HCT116 (cell line): ENCODE results near the gene ZNF708. TPM values are rescaled to one million over a fixed set of nuclear protein-coding genes. Genes with fewer than 3 reads are reported as not detected.
"Not testable (repeated sequence)": the region's sequence is repeated elsewhere in the genome, so short reads cannot be mapped to it uniquely, and the experiment has no call there.

Source experiments
- ATAC-seq: fragments of 200-7000 bp; cut with Tn5 transposase; 2 replicates; pipeline ENCODE4 v1.9.1; 2020; ENCODE audit warnings: mild to moderate bottlenecking, moderate library complexity
- BruUV-seq: library from RNA; stranded (reverse); fragments of 400-500 nt; replicated peaks from 2 replicates; lab custom pipeline; 2021; lab: Mats Ljungman, UMichigan
- CTCF ChIA-PET: fragments of 300-600 bp; sonication (Branson Sonifier 250); formaldehyde crosslinking; loops from one replicate; lab custom pipeline; 2021; ENCODE audit warnings: antibody characterized with exemption; lab: Charles Lee
- POLR2A ChIA-PET: fragments of 300-600, 350-600 bp; sonication (Branson Sonifier 250); formaldehyde crosslinking; loops from one replicate; lab custom pipeline; 2021; ENCODE audit warnings: antibody characterized with exemption; lab: Charles Lee
- RAD21 ChIA-PET, 2 experiments: fragments of 300-600 bp; sonication (Branson Sonifier 250); formaldehyde crosslinking; loops; one replicate each; lab custom pipeline; 2023; ENCODE audit warnings: low total read pairs in 2 of 2; ENCODE audit not compliant: uncharacterized antibody in 2 of 2, unreplicated experiment in 2 of 2, low non-redundant PET in 1 of 2; lab: Charles Lee
- DNase-seq: peaks from one replicate; pipeline ENCODE4 v3.0.0-alpha.2; 2010; ENCODE audit warnings: low read depth, low spot score
- H2AFZ ChIP-seq: fragments of 200-600 bp; shearing (Covaris generic), sonication (generic); 2 replicates; pipeline ENCODE4 v1.6.1; 2017; ENCODE audit warnings: low read depth, mixed run types, mixed read lengths, antibody characterized with exemption, low read length; ENCODE audit not compliant: poor library complexity, severe bottlenecking
- H3K27ac ChIP-seq: 2 replicates; pipeline ENCODE4 v1.5.1; 2012; ENCODE audit warnings: low read depth, low read length
- H3K27me3 ChIP-seq: fragments of 200-600 bp; sonication (generic); 2 replicates; pipeline ENCODE4 v1.6.1; 2016; ENCODE audit warnings: mixed run types, low read length, mixed read lengths; ENCODE audit not compliant: insufficient read depth
- H3K36me3 ChIP-seq, 2 experiments: fragments of 200-500 bp in 1 of 2; fragments of 200-600 bp in 1 of 2; sonication (Bioruptor generic) in 1 of 2; sonication (generic) in 1 of 2; 2 replicates each; pipeline versions ENCODE4 v1.5.1 to v1.6.1; 2014 to 2016; ENCODE audit warnings: low read length in 2 of 2, inconsistent platforms in 1 of 2, mixed read lengths in 1 of 2, mixed run types in 1 of 2; ENCODE audit not compliant: insufficient read depth in 2 of 2, control insufficient read depth in 1 of 2
- H3K4me1 ChIP-seq, 2 experiments: fragments of 200-600 bp in 1 of 2; sonication (generic) in 1 of 2; 2 replicates each; pipeline versions ENCODE4 v1.5.1 to v1.6.1; 2012 to 2017; ENCODE audit warnings: low read length in 2 of 2, inconsistent platforms in 1 of 2, mild to moderate bottlenecking in 1 of 2, mixed read lengths in 1 of 2, mixed run types in 1 of 2, moderate library complexity in 1 of 2; ENCODE audit not compliant: insufficient read depth in 2 of 2, control insufficient read depth in 1 of 2
- H3K4me2 ChIP-seq: fragments of 200-600 bp; sonication (generic); 2 replicates; pipeline ENCODE4 v1.6.1; 2017; ENCODE audit warnings: mixed run types, low read length, mixed read lengths
- H3K4me3 ChIP-seq, 2 experiments: fragments of 200-600 bp in 1 of 2; sonication (generic) in 1 of 2; replicated peaks in 1 of 2; 2 replicates each; pipeline ENCODE4 v1.5.1; 2011 to 2016; ENCODE audit warnings: low read length in 2 of 2, control low read depth in 1 of 2, low read depth in 1 of 2, mild to moderate bottlenecking in 1 of 2, mixed read lengths in 1 of 2, mixed run types in 1 of 2
- H3K79me2 ChIP-seq: fragments of 200-600 bp; sonication (generic); 2 replicates; pipeline ENCODE4 v1.6.1; 2017; ENCODE audit warnings: mild to moderate bottlenecking, mixed run types, low read length, moderate library complexity, mixed read lengths; ENCODE audit not compliant: insufficient read depth
- H3K9ac ChIP-seq: fragments of 200-600 bp; sonication (generic); 2 replicates; pipeline ENCODE4 v1.6.1; 2016; ENCODE audit warnings: low read length, mixed read lengths
- H3K9me2 ChIP-seq: fragments of 200-600 bp; sonication (generic), shearing (Covaris generic); 2 replicates; pipeline ENCODE4 v1.6.1; 2017; ENCODE audit warnings: mixed run types, mild to moderate bottlenecking, moderate library complexity; ENCODE audit not compliant: insufficient read depth
- H3K9me3 ChIP-seq, 2 experiments: fragments of 200-500 bp in 1 of 2; fragments of 200-600 bp in 1 of 2; sonication (Bioruptor generic) in 1 of 2; sonication (generic) in 1 of 2; 2 replicates each; pipeline ENCODE4 v1.6.1; 2014 to 2017; ENCODE audit warnings: low read length in 2 of 2, mixed read lengths in 2 of 2, inconsistent platforms in 1 of 2, low read depth in 1 of 2, mild to moderate bottlenecking in 1 of 2, mixed run types in 1 of 2, moderate library complexity in 1 of 2; ENCODE audit not compliant: control insufficient read depth in 1 of 2, insufficient read depth in 1 of 2
- H4K20me1 ChIP-seq: fragments of 200-600 bp; sonication (generic), shearing (Covaris generic); 2 replicates; pipeline ENCODE4 v1.6.1; 2017; ENCODE audit warnings: mixed run types, mild to moderate bottlenecking, moderate library complexity; ENCODE audit not compliant: insufficient read depth
- EZH2 ChIP-seq: fragments of 200-600 bp; sonication (generic); IDR thresholded peaks from 2 replicates; pipeline ENCODE4 v1.6.1; 2017; ENCODE audit warnings: antibody characterized with exemption, mixed run types
- FOSL1 ChIP-seq: IDR thresholded peaks from 2 replicates; pipeline ENCODE4 v1.6.1; 2012; ENCODE audit warnings: low read depth
- RAD21 ChIP-seq: IDR thresholded peaks from 2 replicates; pipeline ENCODE4 v1.6.1; 2012; ENCODE audit warnings: low read depth, mild to moderate bottlenecking
- SIN3A ChIP-seq: IDR thresholded peaks from 2 replicates; pipeline ENCODE4 v1.6.1; 2012; ENCODE audit warnings: low read depth
- SRF ChIP-seq: IDR thresholded peaks from 2 replicates; pipeline ENCODE4 v1.6.1; 2012; ENCODE audit warnings: low read depth
- TCF7L2 ChIP-seq: IDR thresholded peaks from 2 replicates; pipeline ENCODE4 v1.7.0; 2011; ENCODE audit warnings: borderline replicate concordance, inconsistent platforms; ENCODE audit not compliant: insufficient read depth, insufficient read length; ENCODE audit errors: extremely low read depth
- ZBTB33 ChIP-seq: IDR thresholded peaks from 2 replicates; pipeline ENCODE4 v1.6.1; 2011; ENCODE audit warnings: mild to moderate bottlenecking, low read length, moderate library complexity; ENCODE audit not compliant: insufficient replicate concordance; ENCODE audit errors: extremely low read depth
- ZFX ChIP-seq: fragments of 450-650 bp; IDR thresholded peaks from 2 replicates; pipeline ENCODE4 v1.6.1; 2017
- intact Hi-C: fragments of 100-400 bp; cut with micrococcal nuclease; formaldehyde crosslinking; loops from 2 replicates; pipeline ENCODE4 v1.10.0; 2022
- total RNA-seq: library from RNA; stranded (reverse); gene quantifications from one replicate; pipeline ENCODE4 v1.2.1, GENCODE V29; 2021; ENCODE audit not compliant: unreplicated experiment

Gene ZNF708
- total RNA-seq, 1 experiment from 2014 or later: 5.3 TPM

DNA sequence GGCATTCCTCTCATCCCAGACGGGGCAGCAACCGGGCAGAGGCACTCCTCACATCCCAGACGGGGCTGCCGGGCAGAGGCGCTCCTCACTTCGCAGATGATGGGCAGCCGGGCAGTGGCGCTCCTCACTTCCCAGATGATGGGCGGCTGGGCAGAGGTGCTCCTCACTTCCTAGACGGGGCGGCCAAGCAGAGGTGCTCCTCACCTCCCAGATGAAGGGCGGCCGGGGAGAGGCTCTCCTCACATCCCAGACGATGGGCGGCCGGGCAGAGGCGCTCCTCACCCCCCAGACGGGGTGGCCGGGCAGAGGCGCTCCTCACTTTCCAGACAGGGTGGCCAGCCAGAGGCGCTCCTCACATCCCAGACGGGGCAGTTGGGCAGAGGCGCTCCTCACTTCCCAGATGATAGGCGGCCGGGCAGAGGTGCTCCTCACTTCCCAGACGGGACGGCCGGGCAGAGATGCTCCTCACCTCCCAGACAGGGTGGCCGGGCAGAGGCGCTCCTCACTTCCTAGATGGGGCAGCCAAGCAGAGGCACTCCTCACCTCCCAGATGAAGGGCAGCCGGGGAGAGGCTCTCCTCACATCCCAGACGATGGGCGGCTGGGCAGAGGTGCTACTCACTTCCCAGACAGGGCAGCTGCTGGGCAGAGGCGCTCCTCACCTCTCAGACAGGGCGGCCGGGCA, 68.9 kb downstream of the ZNF708 start:
- no TSS peak for BruUV-seq
- no peak overlapping the region for H2AFZ ChIP-seq
- H3K9me2 ChIP-seq: no peaks in the 10 kb centered on the region
- ATAC-seq (no peak), DNase-seq (no peak)
- H3K27ac ChIP-seq: no peak overlapping the region
- TF ChIP-seq EZH2: no peak
- no peak for TF ChIP-seq ZBTB33
- TF ChIP-seq RAD21: no peak
- no peak for TF ChIP-seq SRF
- TF ChIP-seq TCF7L2: no peak
- no peak for TF ChIP-seq ZFX
- TF ChIP-seq SIN3A: no peak
- no peak for TF ChIP-seq FOSL1
- H3K9me3 ChIP-seq: peaks cover 0 to 6% of the 10 kb centered on the region in 2 experiments; a peak in 1 of 4 replicates
- ChIA-PET CTCF (no interaction called here), POLR2A (no interaction called here), RAD21 (no interaction called here)
- H3K4me1 ChIP-seq: no peaks in the 10 kb centered on the region
- no peaks in the 10 kb centered on the region for H3K79me2 ChIP-seq
- no peak overlapping the region for H3K4me2 ChIP-seq
- intact Hi-C loops: no loop called here
- H3K27me3 ChIP-seq: no peaks in the 10 kb centered on the region
- H3K9ac ChIP-seq: no peak overlapping the region
- H3K4me3 ChIP-seq: no peak overlapping the region
- H3K36me3 ChIP-seq: no peaks in the 10 kb centered on the region
- H4K20me1 ChIP-seq: no peaks in the 10 kb centered on the region

DNA sequence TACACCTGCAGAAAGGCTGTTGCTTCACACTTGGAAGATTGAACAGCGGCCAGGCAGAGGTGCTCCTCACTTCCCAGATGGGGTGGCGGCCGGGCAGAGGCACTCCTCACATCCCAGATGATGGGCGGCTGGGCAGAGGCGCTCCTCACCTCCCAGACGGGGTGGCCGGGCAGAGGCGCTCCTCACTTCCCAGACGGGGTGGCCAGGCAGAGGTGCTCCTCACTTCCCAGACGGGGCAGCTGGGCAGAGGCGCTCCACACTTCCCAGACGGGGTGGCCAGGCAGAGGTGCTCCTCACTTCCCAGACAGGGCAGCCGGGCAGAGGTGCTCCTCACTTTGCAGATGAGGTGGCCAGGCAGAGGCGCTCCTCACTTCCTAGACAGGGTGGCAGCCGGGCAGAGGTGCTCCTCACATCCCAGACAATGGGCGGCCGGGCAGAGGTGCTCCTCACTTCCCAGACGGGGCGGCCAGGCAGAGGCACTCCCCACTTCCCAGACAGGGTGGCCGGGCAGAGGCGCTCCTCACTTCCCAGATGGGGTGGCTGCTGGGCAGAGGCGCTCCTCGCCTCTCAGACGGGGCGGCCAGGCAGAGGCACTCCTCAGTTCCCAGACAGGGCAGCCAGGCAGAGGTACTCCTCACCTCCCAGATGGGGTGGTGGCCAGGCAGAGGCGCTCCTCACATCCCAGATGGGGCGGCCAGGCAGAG, 69.6 kb downstream of the ZNF708 start:
- H3K27me3 ChIP-seq, POLR2A ChIA-PET, H3K9me3 ChIP-seq, RAD21 ChIA-PET, H3K4me3 ChIP-seq, H3K27ac ChIP-seq, CTCF ChIA-PET, H3K4me1 ChIP-seq, H2AFZ ChIP-seq, H3K36me3 ChIP-seq, H3K79me2 ChIP-seq, DNase-seq, H3K9me2 ChIP-seq, H3K4me2 ChIP-seq, intact Hi-C loops, H4K20me1 ChIP-seq, ATAC-seq, BruUV-seq, H3K9ac ChIP-seq: not testable (repeated sequence)
